Hepatocyte (in vitro differentiated cells): ENCODE data around the gene CDH26. TPM values are rescaled to one million over a fixed set of nuclear protein-coding genes. Genes with fewer than 3 reads are reported as not detected.

Experiments
- DNase-seq: peaks from one replicate; pipeline ENCODE4 v3.0.0-alpha.2; 2016; ENCODE audit warnings: low spot score
- H2AFZ ChIP-seq: fragments of 200-600 bp; sonication (generic); 2 replicates; pipeline ENCODE4 v1.6.0; 2016; ENCODE audit warnings: antibody characterized with exemption, mild to moderate bottlenecking
- H3K27ac ChIP-seq: fragments of 200-600 bp; sonication (generic); 2 replicates; pipeline ENCODE4 v1.5.1; 2016; ENCODE audit warnings: mild to moderate bottlenecking
- H3K27me3 ChIP-seq: fragments of 200-600 bp; sonication (generic); 2 replicates; pipeline ENCODE4 v1.6.1; 2016
- H3K36me3 ChIP-seq: fragments of 200-600 bp; sonication (generic); replicated peaks from 2 replicates; pipeline ENCODE4 v1.5.1; 2016; ENCODE audit warnings: low read depth; ENCODE audit not compliant: insufficient read depth
- H3K4me1 ChIP-seq: fragments of 200-600 bp; sonication (generic); 2 replicates; pipeline ENCODE4 v1.5.1; 2016; ENCODE audit warnings: mild to moderate bottlenecking, moderate library complexity; ENCODE audit not compliant: insufficient read depth
- H3K4me2 ChIP-seq: fragments of 200-600 bp; sonication (generic); 2 replicates; pipeline ENCODE4 v1.6.0; 2016
- H3K4me3 ChIP-seq: fragments of 200-600 bp; sonication (generic); 2 replicates; pipeline ENCODE4 v1.5.1; 2016; ENCODE audit warnings: mild to moderate bottlenecking
- H3K79me2 ChIP-seq: fragments of 200-600 bp; sonication (generic); 2 replicates; pipeline ENCODE4 v1.6.0; 2017; ENCODE audit warnings: mild to moderate bottlenecking
- H3K9me2 ChIP-seq: fragments of 200-600 bp; sonication (generic); replicated peaks from 2 replicates; pipeline ENCODE4 v1.6.0; 2017; ENCODE audit warnings: mild to moderate bottlenecking; ENCODE audit not compliant: insufficient read depth
- H3K9me3 ChIP-seq: fragments of 200-600 bp; sonication (generic); 2 replicates; pipeline ENCODE4 v1.5.1; 2016; ENCODE audit warnings: low read depth, mild to moderate bottlenecking
- H4K20me1 ChIP-seq: fragments of 200-600 bp; sonication (generic); 2 replicates; pipeline ENCODE4 v1.6.0; 2016; ENCODE audit warnings: mild to moderate bottlenecking; ENCODE audit not compliant: insufficient read depth, poor library complexity, severe bottlenecking
- CTCF ChIP-seq: fragments of 200-600 bp; sonication (generic); IDR thresholded peaks from 2 replicates; pipeline ENCODE4 v1.5.1; 2016; ENCODE audit warnings: antibody characterized with exemption, mild to moderate bottlenecking; ENCODE audit not compliant: poor library complexity
- EZH2 ChIP-seq: fragments of 200-600 bp; sonication (generic); IDR thresholded peaks from 2 replicates; pipeline ENCODE4 v1.6.1; 2016; ENCODE audit warnings: antibody characterized with exemption, mild to moderate bottlenecking, borderline replicate concordance
- EZH2phosphoT487 ChIP-seq: fragments of 200-600 bp; sonication (generic); IDR thresholded peaks from one replicate; pipeline ENCODE4 v1.6.1; 2018; ENCODE audit warnings: antibody characterized with exemption, mild to moderate bottlenecking, low read depth, moderate library complexity; ENCODE audit not compliant: unreplicated experiment, severe bottlenecking
- WGBS: methylation state at CpG from one replicate; pipeline ENCODE4 v1.1.6; 2016; ENCODE audit warnings: low lambda C conversion rate; ENCODE audit errors: missing lambda C conversion rate; 5-methylcytosine and 5-hydroxymethylcytosine counted together
- polyA plus RNA-seq: library from polyadenylated mRNA; unstranded; fragments of >200 nt; fragmentation: Nextera tagmentation; extraction: Ambion mirVana; gene quantifications from 2 replicates; pipeline ENCODE4 v1.2.1, GENCODE V29; 2016
- total RNA-seq: library from RNA; depleted of rRNA; stranded (reverse); fragments of >200 nt; gene quantifications from 2 replicates; pipeline ENCODE4 v1.2.3, GENCODE V29; 2014

The CDH26 gene
- total and polyA plus RNA-seq, 2 experiments from 2014 or later = 2.2 to 2.3 TPM

GRCh38 chr20:60011512-60012507 is 53.6 kb downstream of the CDH26 start:
- no peaks in the 10 kb centered on the region for H4K20me1 ChIP-seq
- H3K27ac ChIP-seq = no peak overlapping the region

GRCh38 chr20:60013296-60014139 is 55.3 kb downstream of the CDH26 start:
- TF ChIP-seq EZH2phosphoT487 = no peak
- no peak for TF ChIP-seq EZH2
- no peak for TF ChIP-seq CTCF
- Histone ChIP-seq H3K4me3 (no peak overlapping the region), H2AFZ (no peak overlapping the region), H3K27me3 (no peaks in the 10 kb centered on the region), H3K4me1 (no peaks in the 10 kb centered on the region), H3K79me2 (no peaks in the 10 kb centered on the region), H3K36me3 (no peaks in the 10 kb centered on the region), H3K27ac (no peak overlapping the region), H4K20me1 (no peaks in the 10 kb centered on the region), H3K9me3 (no peaks in the 10 kb centered on the region), H3K4me2 (no peak overlapping the region), H3K9me2 (no peaks in the 10 kb centered on the region)
- DNase-seq = no peak
- WGBS = 46% methylated on average over 3 of the region's 3 CpGs

More at GRCh38 chr20:60011512-60012507, 53.6 kb downstream of the CDH26 start:
- 80% methylated on average over 17 of the region's 17 CpGs for WGBS
- H3K9me3 ChIP-seq = no peaks in the 10 kb centered on the region
- H3K4me3 ChIP-seq = no peak overlapping the region
- H3K79me2 ChIP-seq = no peaks in the 10 kb centered on the region
- no peak for TF ChIP-seq EZH2
- TF ChIP-seq CTCF = no peak
- TF ChIP-seq EZH2phosphoT487 = no peak
- H3K4me2 ChIP-seq = no peak overlapping the region
- H3K4me1 ChIP-seq = no peaks in the 10 kb centered on the region
- H3K9me2 ChIP-seq = no peaks in the 10 kb centered on the region
- H3K27me3 ChIP-seq = no peaks in the 10 kb centered on the region
- no peaks in the 10 kb centered on the region for H3K36me3 ChIP-seq
- no peak overlapping the region for H2AFZ ChIP-seq
- no peak for DNase-seq

- TF ChIP-seq EZH2 (no peak), EZH2phosphoT487 (no peak), CTCF (no peak)
- no peaks in the 10 kb centered on the region for H4K20me1 ChIP-seq
- no peak overlapping the region for H3K4me3 ChIP-seq
- H3K27ac ChIP-seq = no peak overlapping the region
- no peaks in the 10 kb centered on the region for H3K36me3 ChIP-seq
- H3K9me3 ChIP-seq = no peaks in the 10 kb centered on the region
- H3K27me3 ChIP-seq = no peaks in the 10 kb centered on the region
- no peaks in the 10 kb centered on the region for H3K79me2 ChIP-seq
- H3K4me2 ChIP-seq = no peak overlapping the region
- H2AFZ ChIP-seq = no peak overlapping the region
- no peak for DNase-seq
- no peaks in the 10 kb centered on the region for H3K9me2 ChIP-seq
- no peaks in the 10 kb centered on the region for H3K4me1 ChIP-seq
Measured at GRCh38 chr20:60016406-60016805, 58.2 kb downstream of the CDH26 start.
